Measurements from ENCODE around the gene PRKCH.

The PRKCH gene

DNA sequence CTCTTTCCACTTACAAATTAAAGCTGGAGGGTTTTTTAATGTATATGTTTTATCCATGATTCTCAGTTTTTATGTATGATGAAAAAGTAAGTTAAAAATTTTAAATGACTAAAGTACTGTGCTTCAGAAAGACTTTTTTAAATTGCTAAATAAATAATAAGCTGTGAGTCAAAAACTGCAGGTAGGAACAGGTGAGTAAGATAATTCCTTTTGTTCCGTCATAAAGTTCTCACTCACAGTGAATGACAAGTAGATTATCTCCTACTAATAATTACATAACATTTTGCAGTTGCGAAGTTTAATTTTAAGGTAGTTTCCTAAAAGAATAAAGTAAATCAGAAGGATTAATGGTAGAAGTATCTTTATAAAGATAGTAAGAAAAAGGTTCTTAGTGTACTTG lies 78.0 kb downstream of the PRKCH start:
- H3K27ac ChIP-seq (ENCODE audit: extremely low read depth, low read depth, low read length) = no peak overlapping the region
- H3K36me3 ChIP-seq (ENCODE audit: control insufficient read depth in 2 of 2, insufficient read depth in 1 of 2, low read length in 2 of 2) = no peaks in the 10 kb centered on the region
- TF ChIP-seq ZNF175 (tag by site-specific recombination; IDR thresholded peaks at IDR 0.05) (no peak), ZNF211 (tag by site-specific recombination; IDR thresholded peaks at IDR 0.05; ENCODE audit: low read depth) (no peak), ZBTB20 (tag by site-specific recombination; IDR thresholded peaks at IDR 0.05) (no peak), GLI2 (tag by site-specific recombination; IDR thresholded peaks at IDR 0.05; ENCODE audit: borderline replicate concordance, low read depth) (no peak), ZIC2 (tag by site-specific recombination; IDR thresholded peaks at IDR 0.05) (no peak), ZNF184 (tag by site-specific recombination; IDR thresholded peaks at IDR 0.05) (no peak), ZNF514 (tag by site-specific recombination; IDR thresholded peaks at IDR 0.05) (no peak), ZNF621 (tag by site-specific recombination; IDR thresholded peaks at IDR 0.05) (no peak), ZSCAN30 (tag by site-specific recombination; IDR thresholded peaks at IDR 0.05) (no peak), ZNF223 (tag by site-specific recombination; IDR thresholded peaks at IDR 0.05) (no peak)
- TF ChIP-seq, protein P1, sequence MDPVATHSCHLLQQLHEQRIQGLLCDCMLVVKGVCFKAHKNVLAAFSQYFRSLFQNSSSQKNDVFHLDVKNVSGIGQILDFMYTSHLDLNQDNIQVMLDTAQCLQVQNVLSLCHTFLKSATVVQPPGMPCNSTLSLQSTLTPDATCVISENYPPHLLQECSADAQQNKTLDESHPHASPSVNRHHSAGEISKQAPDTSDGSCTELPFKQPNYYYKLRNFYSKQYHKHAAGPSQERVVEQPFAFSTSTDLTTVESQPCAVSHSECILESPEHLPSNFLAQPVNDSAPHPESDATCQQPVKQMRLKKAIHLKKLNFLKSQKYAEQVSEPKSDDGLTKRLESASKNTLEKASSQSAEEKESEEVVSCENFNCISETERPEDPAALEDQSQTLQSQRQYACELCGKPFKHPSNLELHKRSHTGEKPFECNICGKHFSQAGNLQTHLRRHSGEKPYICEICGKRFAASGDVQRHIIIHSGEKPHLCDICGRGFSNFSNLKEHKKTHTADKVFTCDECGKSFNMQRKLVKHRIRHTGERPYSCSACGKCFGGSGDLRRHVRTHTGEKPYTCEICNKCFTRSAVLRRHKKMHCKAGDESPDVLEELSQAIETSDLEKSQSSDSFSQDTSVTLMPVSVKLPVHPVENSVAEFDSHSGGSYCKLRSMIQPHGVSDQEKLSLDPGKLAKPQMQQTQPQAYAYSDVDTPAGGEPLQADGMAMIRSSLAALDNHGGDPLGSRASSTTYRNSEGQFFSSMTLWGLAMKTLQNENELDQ (tag by site-specific recombination; IDR thresholded peaks at IDR 0.05; ENCODE audit: low read depth) = no peak
- TF ChIP-seq, protein P2, sequence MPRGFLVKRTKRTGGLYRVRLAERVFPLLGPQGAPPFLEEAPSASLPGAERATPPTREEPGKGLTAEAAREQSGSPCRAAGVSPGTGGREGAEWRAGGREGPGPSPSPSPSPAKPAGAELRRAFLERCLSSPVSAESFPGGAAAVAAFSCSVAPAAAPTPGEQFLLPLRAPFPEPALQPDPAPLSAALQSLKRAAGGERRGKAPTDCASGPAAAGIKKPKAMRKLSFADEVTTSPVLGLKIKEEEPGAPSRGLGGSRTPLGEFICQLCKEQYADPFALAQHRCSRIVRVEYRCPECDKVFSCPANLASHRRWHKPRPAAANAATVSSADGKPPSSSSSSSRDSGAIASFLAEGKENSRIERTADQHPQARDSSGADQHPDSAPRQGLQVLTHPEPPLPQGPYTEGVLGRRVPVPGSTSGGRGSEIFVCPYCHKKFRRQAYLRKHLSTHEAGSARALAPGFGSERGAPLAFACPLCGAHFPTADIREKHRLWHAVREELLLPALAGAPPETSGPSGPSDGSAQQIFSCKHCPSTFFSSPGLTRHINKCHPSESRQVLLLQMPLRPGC (tag by site-specific recombination; IDR thresholded peaks at IDR 0.05) = no peak
- H3K4me1 ChIP-seq (ENCODE audit: control insufficient read depth, insufficient read depth, low read length) = peaks cover 2% of the 10 kb centered on the region; the same call in 1 of the 2 replicates
- ChIA-PET POLR2A (no interaction called here), CTCF (interaction anchor here (0.8 kb wide), 1 partner anchor 13 kb away, joined by 3 read pairs; no protein-coding TSS in a partner anchor)
- no peaks in the 10 kb centered on the region for H3K9me3 ChIP-seq (ENCODE audit: control insufficient read depth, insufficient read depth, low read depth, low read length)
- H3K4me3 ChIP-seq (ENCODE audit: low read depth, low read length) = no peak overlapping the region

DNA sequence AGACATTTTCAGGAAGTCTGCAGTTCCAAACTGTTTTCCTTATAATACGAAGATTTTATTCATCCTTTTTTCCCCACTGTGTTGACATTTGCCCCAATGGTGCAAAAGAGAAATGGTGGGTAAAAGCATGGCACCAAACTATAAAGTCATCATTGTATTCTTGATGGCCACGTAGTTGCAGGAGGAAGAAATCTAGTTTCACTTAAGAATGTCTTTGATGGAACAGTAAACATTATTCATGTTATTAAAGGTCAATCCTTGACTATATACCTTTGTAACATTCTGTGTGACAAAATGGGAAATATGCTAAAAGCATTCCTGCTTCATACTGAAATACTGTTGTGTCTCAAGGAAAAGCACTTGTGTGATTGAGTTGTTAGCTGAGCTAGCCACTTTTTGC lies 80.1 kb downstream of the PRKCH start:
- Histone ChIP-seq H3K27ac (ENCODE audit: extremely low read depth, low read depth, low read length) (no peak overlapping the region), H3K4me1 (ENCODE audit: control insufficient read depth, insufficient read depth, low read length) (peaks cover 10% of the 10 kb centered on the region), H3K4me3 (ENCODE audit: low read depth, low read length) (no peak overlapping the region), H3K9me3 (ENCODE audit: control insufficient read depth, insufficient read depth, low read depth, low read length) (no peaks in the 10 kb centered on the region), H3K36me3 (ENCODE audit: control insufficient read depth in 2 of 2, insufficient read depth in 1 of 2, low read length in 2 of 2) (no peaks in the 10 kb centered on the region)
- CTCF ChIA-PET = no interaction called here
- POLR2A ChIA-PET = no interaction called here
- TF ChIP-seq, protein P3, sequence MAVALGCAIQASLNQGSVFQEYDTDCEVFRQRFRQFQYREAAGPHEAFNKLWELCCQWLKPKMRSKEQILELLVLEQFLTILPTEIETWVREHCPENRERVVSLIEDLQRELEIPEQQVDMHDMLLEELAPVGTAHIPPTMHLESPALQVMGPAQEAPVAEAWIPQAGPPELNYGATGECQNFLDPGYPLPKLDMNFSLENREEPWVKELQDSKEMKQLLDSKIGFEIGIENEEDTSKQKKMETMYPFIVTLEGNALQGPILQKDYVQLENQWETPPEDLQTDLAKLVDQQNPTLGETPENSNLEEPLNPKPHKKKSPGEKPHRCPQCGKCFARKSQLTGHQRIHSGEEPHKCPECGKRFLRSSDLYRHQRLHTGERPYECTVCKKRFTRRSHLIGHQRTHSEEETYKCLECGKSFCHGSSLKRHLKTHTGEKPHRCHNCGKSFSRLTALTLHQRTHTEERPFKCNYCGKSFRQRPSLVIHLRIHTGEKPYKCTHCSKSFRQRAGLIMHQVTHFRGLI (tag by site-specific recombination; IDR thresholded peaks at IDR 0.05) = no peak
- no peak for TF ChIP-seq SP2 (tag by site-specific recombination; IDR thresholded peaks at IDR 0.05)
- TF ChIP-seq BCL11B (tag by site-specific recombination; IDR thresholded peaks at IDR 0.05; ENCODE audit: low read depth) = no peak
- TF ChIP-seq GLI4 (tag by site-specific recombination; IDR thresholded peaks at IDR 0.05) = no peak
- no peak for TF ChIP-seq FEZF1 (tag by site-specific recombination; IDR thresholded peaks at IDR 0.05)
- no peak for TF ChIP-seq ZNF530 (tag by site-specific recombination; IDR thresholded peaks at IDR 0.05; ENCODE audit: low read depth)
- no peak for TF ChIP-seq ZXDB (tag by site-specific recombination; IDR thresholded peaks at IDR 0.05)
- no peak for TF ChIP-seq ZNF585B (tag by site-specific recombination; IDR thresholded peaks at IDR 0.05)
- TF ChIP-seq, protein P4, sequence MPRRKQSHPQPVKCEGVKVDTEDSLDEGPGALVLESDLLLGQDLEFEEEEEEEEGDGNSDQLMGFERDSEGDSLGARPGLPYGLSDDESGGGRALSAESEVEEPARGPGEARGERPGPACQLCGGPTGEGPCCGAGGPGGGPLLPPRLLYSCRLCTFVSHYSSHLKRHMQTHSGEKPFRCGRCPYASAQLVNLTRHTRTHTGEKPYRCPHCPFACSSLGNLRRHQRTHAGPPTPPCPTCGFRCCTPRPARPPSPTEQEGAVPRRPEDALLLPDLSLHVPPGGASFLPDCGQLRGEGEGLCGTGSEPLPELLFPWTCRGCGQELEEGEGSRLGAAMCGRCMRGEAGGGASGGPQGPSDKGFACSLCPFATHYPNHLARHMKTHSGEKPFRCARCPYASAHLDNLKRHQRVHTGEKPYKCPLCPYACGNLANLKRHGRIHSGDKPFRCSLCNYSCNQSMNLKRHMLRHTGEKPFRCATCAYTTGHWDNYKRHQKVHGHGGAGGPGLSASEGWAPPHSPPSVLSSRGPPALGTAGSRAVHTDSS (tag by site-specific recombination; IDR thresholded peaks at IDR 0.05) = no peak
- TF ChIP-seq ZNF624 (tag by site-specific recombination; IDR thresholded peaks at IDR 0.05) = no peak
- no peak for TF ChIP-seq ZNF324 (tag by site-specific recombination; IDR thresholded peaks at IDR 0.05)
- TF ChIP-seq SP7 (tag by site-specific recombination; IDR thresholded peaks at IDR 0.05) = no peak
- no peak for TF ChIP-seq ZFHX2 (tag by site-specific recombination; conservative IDR thresholded peaks at IDR 0.05)
- no peak for TF ChIP-seq ZFP37 (tag by site-specific recombination; IDR thresholded peaks at IDR 0.05)
- TF ChIP-seq, protein P5, sequence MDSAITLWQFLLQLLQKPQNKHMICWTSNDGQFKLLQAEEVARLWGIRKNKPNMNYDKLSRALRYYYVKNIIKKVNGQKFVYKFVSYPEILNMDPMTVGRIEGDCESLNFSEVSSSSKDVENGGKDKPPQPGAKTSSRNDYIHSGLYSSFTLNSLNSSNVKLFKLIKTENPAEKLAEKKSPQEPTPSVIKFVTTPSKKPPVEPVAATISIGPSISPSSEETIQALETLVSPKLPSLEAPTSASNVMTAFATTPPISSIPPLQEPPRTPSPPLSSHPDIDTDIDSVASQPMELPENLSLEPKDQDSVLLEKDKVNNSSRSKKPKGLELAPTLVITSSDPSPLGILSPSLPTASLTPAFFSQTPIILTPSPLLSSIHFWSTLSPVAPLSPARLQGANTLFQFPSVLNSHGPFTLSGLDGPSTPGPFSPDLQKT (IDR thresholded peaks at IDR 0.05; ENCODE audit: borderline replicate concordance, low read depth, low read length) = no peak
- TF ChIP-seq HOXA7 (CRISPR knock-in tag; IDR thresholded peaks at IDR 0.05; ENCODE audit: borderline replicate concordance) = no peak
